MCF 10A (cell line): ENCODE measurements around the gene PAGR1. TPM values are rescaled to one million over a fixed set of nuclear protein-coding genes. Genes with fewer than 3 reads are reported as not detected.

ENCODE experiments used
- BruUV-seq: library from RNA; stranded (reverse); fragments of 400-500 nt; replicated peaks from 2 replicates; lab custom pipeline; 2021; lab: Mats Ljungman, UMichigan
- CTCF ChIA-PET: fragments of 300-600 bp; sonication (Branson Sonifier 250); formaldehyde crosslinking; extraction: SDS; loops from one replicate; lab custom pipeline; 2021; ENCODE audit warnings: antibody characterized with exemption, inconsistent platforms; lab: Yijun Ruan, JAX
- POLR2A ChIA-PET: fragments of 300-600, 350-650 bp; sonication (Branson Sonifier 250); formaldehyde crosslinking; extraction: SDS; loops from one replicate; lab custom pipeline; 2020; ENCODE audit warnings: antibody characterized with exemption, inconsistent platforms; lab: Yijun Ruan, JAX
- DNase-seq: peaks from one replicate; pipeline ENCODE4 v3.0.0-alpha.2; 2018; ENCODE audit not compliant: unreplicated experiment
- H3K27ac Mint-ChIP-seq: one replicate; pipeline ENCODE4 v1.8.0; 2022; ENCODE audit warnings: mild to moderate bottlenecking, low read depth, mixed read lengths; ENCODE audit not compliant: unreplicated experiment
- H3K27me3 Mint-ChIP-seq: one replicate; pipeline ENCODE4 v1.8.0; 2022; ENCODE audit warnings: mixed read lengths; ENCODE audit not compliant: insufficient read depth, unreplicated experiment
- H3K36me3 Mint-ChIP-seq: one replicate; pipeline ENCODE4 v1.8.0; 2022; ENCODE audit warnings: mild to moderate bottlenecking, moderate library complexity, mixed read lengths; ENCODE audit not compliant: insufficient read depth, unreplicated experiment
- H3K4me1 Mint-ChIP-seq: one replicate; pipeline ENCODE4 v1.8.0; 2022; ENCODE audit warnings: mixed read lengths; ENCODE audit not compliant: insufficient read depth, unreplicated experiment
- H3K4me3 Mint-ChIP-seq: one replicate; pipeline ENCODE4 v1.8.0; 2022; ENCODE audit warnings: mild to moderate bottlenecking, moderate library complexity, mixed read lengths; ENCODE audit not compliant: unreplicated experiment
- H3K9me3 Mint-ChIP-seq: one replicate; pipeline ENCODE4 v1.8.0; 2022; ENCODE audit warnings: mixed read lengths; ENCODE audit not compliant: unreplicated experiment
- CTCF ChIP-seq: fragments of 200-600 bp; IDR thresholded peaks from one replicate; pipeline ENCODE4 v1.8.0; 2022; ENCODE audit warnings: antibody characterized with exemption, mild to moderate bottlenecking; ENCODE audit not compliant: unreplicated experiment
- intact Hi-C: fragments of 100-400 bp; cut with micrococcal nuclease; formaldehyde crosslinking; loops from 2 replicates; pipeline ENCODE4 v1.14.1; 2022
- total RNA-seq: library from RNA; stranded (reverse); gene quantifications from 2 replicates; pipeline ENCODE4 v1.2.3, GENCODE V29; 2022

The PAGR1 gene
- total RNA-seq, 1 experiment from 2014 or later, result 25.0 TPM

- Mint-ChIP-seq H3K27me3 (no peaks in the 10 kb centered on the region), H3K4me3 (no peak overlapping the region), H3K9me3 (no peaks in the 10 kb centered on the region), H3K27ac (no peak overlapping the region), H3K4me1 (no peaks in the 10 kb centered on the region), H3K36me3 (peaks cover 94% of the 10 kb centered on the region)
- TF ChIP-seq CTCF, result no peak
- DNase-seq, result no peak
- CTCF ChIA-PET, result interaction anchor here (1.0 to 1.2 kb wide), 2 partner anchors 11 to 22 kb away, joined by 3 to 6 read pairs; partner anchors contain the start of gene PAGR1
- BruUV-seq, result no TSS peak
- intact Hi-C loops, result no loop called here
- POLR2A ChIA-PET, result interaction anchor here (0.6 to 1.3 kb wide), 3 partner anchors 11 to 181 kb away, joined by 3 to 7 read pairs (median 3); partner anchors contain the start of gene MVP
Observed at GRCh38 chr16:29837841-29838240, 21.9 kb downstream of the PAGR1 start.

- H3K36me3 Mint-ChIP-seq, result peaks cover 80% of the 10 kb centered on the region
Observed at GRCh38 chr16:29839822-29840221, 23.9 kb downstream of the PAGR1 start.

GRCh38 chr16:29840240-29840639 lies 24.3 kb downstream of the PAGR1 start:
- ChIA-PET CTCF (no interaction called here), POLR2A (interaction anchor here (0.8 kb wide), 1 partner anchor 11 kb away, joined by 4 read pairs; no protein-coding TSS in a partner anchor)
- no peaks in the 10 kb centered on the region for H3K4me1 Mint-ChIP-seq
- no peak for TF ChIP-seq CTCF
- BruUV-seq, result no TSS peak
- H3K36me3 Mint-ChIP-seq, result peaks cover 80% of the 10 kb centered on the region
- DNase-seq, result no peak
- H3K27me3 Mint-ChIP-seq, result no peaks in the 10 kb centered on the region
- no peaks in the 10 kb centered on the region for H3K9me3 Mint-ChIP-seq
- intact Hi-C loops, result no loop called here
- H3K4me3 Mint-ChIP-seq, result no peak overlapping the region
- no peak overlapping the region for H3K27ac Mint-ChIP-seq

More at GRCh38 chr16:29839822-29840221, 23.9 kb downstream of the PAGR1 start:
- H3K27me3 Mint-ChIP-seq, result no peaks in the 10 kb centered on the region
- no peaks in the 10 kb centered on the region for H3K9me3 Mint-ChIP-seq
- DNase-seq, result no peak
- ChIA-PET POLR2A (interaction anchor here (0.5 to 0.8 kb wide), 3 partner anchors 10 to 192 kb away, joined by 3 to 4 read pairs (median 4); no protein-coding TSS in a partner anchor), CTCF (interaction anchor here (0.7 to 0.8 kb wide), 2 partner anchors 9 to 924 kb away, joined by 3 to 5 read pairs; no protein-coding TSS in a partner anchor)
- TF ChIP-seq CTCF, result no peak
- intact Hi-C loops, result no loop called here
- no peak overlapping the region for H3K4me3 Mint-ChIP-seq
- no peak overlapping the region for H3K27ac Mint-ChIP-seq
- BruUV-seq, result no TSS peak
- no peaks in the 10 kb centered on the region for H3K4me1 Mint-ChIP-seq

GRCh38 chr16:29841631-29842030 lies 25.7 kb downstream of the PAGR1 start:
- BruUV-seq, result no TSS peak
- H3K36me3 Mint-ChIP-seq, result peaks cover 81% of the 10 kb centered on the region
- ChIA-PET CTCF (interaction anchor here (0.8 kb wide), 1 partner anchor 22 kb away, joined by 3 read pairs; the partner anchor contains the start of gene MVP), POLR2A (interaction anchor here (0.7 kb wide), 1 partner anchor 530 kb away, joined by 3 read pairs; no protein-coding TSS in a partner anchor)
- H3K27ac Mint-ChIP-seq, result no peak overlapping the region
- H3K27me3 Mint-ChIP-seq, result no peaks in the 10 kb centered on the region
- H3K4me1 Mint-ChIP-seq, result no peaks in the 10 kb centered on the region
- no peak overlapping the region for H3K4me3 Mint-ChIP-seq
- TF ChIP-seq CTCF, result no peak
- no peak for DNase-seq
- intact Hi-C loops, result no loop called here
- no peaks in the 10 kb centered on the region for H3K9me3 Mint-ChIP-seq
